DND-41 (cell line): Measurements from ENCODE around the gene TTC38.

ENCODE experiments used
- EZH2 ChIP-seq: IDR thresholded peaks from 3 replicates; pipeline ENCODE4 v1.6.1; 2012; ENCODE audit warnings: borderline replicate concordance, low read depth, mild to moderate bottlenecking, moderate library complexity, low read length, inconsistent platforms; ENCODE audit not compliant: severe bottlenecking
- TF ChIP-seq, protein P1 (sequence below): IDR thresholded peaks from 2 replicates; pipeline ENCODE4 v1.5.1; 2012; ENCODE audit warnings: borderline replicate concordance, low read length, moderate library complexity, mild to moderate bottlenecking; ENCODE audit not compliant: poor library complexity, severe bottlenecking; ENCODE audit errors: extremely low read depth

DNA sequence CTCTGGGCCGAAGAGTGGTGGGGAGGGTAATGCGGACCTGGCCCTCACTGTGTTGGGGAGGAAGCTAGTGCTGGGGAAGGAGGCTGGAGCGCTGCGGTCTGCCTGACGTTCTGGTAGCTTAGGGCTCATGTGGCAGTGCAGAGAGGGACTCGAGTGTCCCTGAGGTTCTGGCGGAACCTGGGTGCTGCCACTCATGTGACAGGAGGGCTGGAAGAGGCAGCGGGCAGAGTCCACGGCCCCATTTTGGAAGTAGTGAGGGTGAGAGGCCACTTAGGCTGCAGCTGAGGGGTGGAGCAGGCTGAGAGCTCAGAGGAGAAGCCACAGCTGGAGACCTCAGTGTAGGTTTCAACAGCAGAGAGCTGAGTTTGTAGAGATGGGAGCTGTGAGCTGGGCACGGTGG is 51.5 kb downstream of the TTC38 start:
- TF ChIP-seq, protein P1, sequence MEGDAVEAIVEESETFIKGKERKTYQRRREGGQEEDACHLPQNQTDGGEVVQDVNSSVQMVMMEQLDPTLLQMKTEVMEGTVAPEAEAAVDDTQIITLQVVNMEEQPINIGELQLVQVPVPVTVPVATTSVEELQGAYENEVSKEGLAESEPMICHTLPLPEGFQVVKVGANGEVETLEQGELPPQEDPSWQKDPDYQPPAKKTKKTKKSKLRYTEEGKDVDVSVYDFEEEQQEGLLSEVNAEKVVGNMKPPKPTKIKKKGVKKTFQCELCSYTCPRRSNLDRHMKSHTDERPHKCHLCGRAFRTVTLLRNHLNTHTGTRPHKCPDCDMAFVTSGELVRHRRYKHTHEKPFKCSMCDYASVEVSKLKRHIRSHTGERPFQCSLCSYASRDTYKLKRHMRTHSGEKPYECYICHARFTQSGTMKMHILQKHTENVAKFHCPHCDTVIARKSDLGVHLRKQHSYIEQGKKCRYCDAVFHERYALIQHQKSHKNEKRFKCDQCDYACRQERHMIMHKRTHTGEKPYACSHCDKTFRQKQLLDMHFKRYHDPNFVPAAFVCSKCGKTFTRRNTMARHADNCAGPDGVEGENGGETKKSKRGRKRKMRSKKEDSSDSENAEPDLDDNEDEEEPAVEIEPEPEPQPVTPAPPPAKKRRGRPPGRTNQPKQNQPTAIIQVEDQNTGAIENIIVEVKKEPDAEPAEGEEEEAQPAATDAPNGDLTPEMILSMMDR = no peak
- no peak for TF ChIP-seq EZH2
